ENCODE data around the gene IGFBP1.
A peak's percentile ranks its signal among the peaks of the same experiment; 100 is the strongest.
"Not testable (repeated sequence)": the region's sequence is repeated elsewhere in the genome, so short reads cannot be mapped to it uniquely, and the experiment has no call there.

The IGFBP1 gene

GRCh38 chr7:45927721-45928120 is 39.4 kb downstream of the IGFBP1 start:
- Mint-ChIP-seq H3K36me3 (no peaks in the 10 kb centered on the region), H3K27ac (no peak overlapping the region), H3K4me3 (peak overlapping the region; percentile 35), H3K4me1 (peaks cover 8% of the 10 kb centered on the region), H3K9me3 (no peaks in the 10 kb centered on the region)
- no peak for DNase-seq (ENCODE audit: low spot score in 2 of 2)
- ATAC-seq, result no peak

GRCh38 chr7:45930967-45931366 is 42.7 kb downstream of the IGFBP1 start:
- DNase-seq (ENCODE audit: low spot score in 2 of 2) (no peak), ATAC-seq (no peak)
- H3K27ac Mint-ChIP-seq, result no peak overlapping the region
- H3K36me3 Mint-ChIP-seq, result no peaks in the 10 kb centered on the region
- no peak overlapping the region for H3K4me3 Mint-ChIP-seq
- H3K4me1 Mint-ChIP-seq, result no peaks in the 10 kb centered on the region
- H3K9me3 Mint-ChIP-seq, result no peaks in the 10 kb centered on the region

GRCh38 chr7:45937301-45937700 is 49.0 kb downstream of the IGFBP1 start:
- Mint-ChIP-seq H3K27ac (no peak overlapping the region), H3K9me3 (peaks cover 4% of the 10 kb centered on the region), H3K4me3 (no peak overlapping the region), H3K4me1 (peaks cover 12% of the 10 kb centered on the region), H3K36me3 (no peaks in the 10 kb centered on the region)
- ATAC-seq, result no peak
- DNase-seq (ENCODE audit: low spot score in 2 of 2), result no peak

GRCh38 chr7:45937862-45938261 is 49.6 kb downstream of the IGFBP1 start:
- Mint-ChIP-seq H3K9me3 (peaks cover 4% of the 10 kb centered on the region), H3K4me1 (peaks cover 12% of the 10 kb centered on the region), H3K36me3 (no peaks in the 10 kb centered on the region), H3K27ac (no peak overlapping the region), H3K4me3 (no peak overlapping the region)
- ATAC-seq (no peak), DNase-seq (ENCODE audit: low spot score in 2 of 2) (no peak)

- Mint-ChIP-seq H3K4me1 (peaks cover 12% of the 10 kb centered on the region), H3K4me3 (no peak overlapping the region), H3K9me3 (peaks cover 4% of the 10 kb centered on the region), H3K27ac (no peak overlapping the region), H3K36me3 (no peaks in the 10 kb centered on the region)
- ATAC-seq (no peak), DNase-seq (ENCODE audit: low spot score in 2 of 2) (no peak)
Measured at GRCh38 chr7:45938626-45939302, 50.5 kb downstream of the IGFBP1 start.

GRCh38 chr7:45939574-45939973 is 51.3 kb downstream of the IGFBP1 start:
- peaks cover 4% of the 10 kb centered on the region for H3K9me3 Mint-ChIP-seq
- H3K27ac Mint-ChIP-seq, result no peak overlapping the region
- peaks cover 12% of the 10 kb centered on the region for H3K4me1 Mint-ChIP-seq
- ATAC-seq (no peak), DNase-seq (ENCODE audit: low spot score in 2 of 2) (no peak)
- peak overlapping the region; percentile 1 for H3K4me3 Mint-ChIP-seq
- no peaks in the 10 kb centered on the region for H3K36me3 Mint-ChIP-seq

GRCh38 chr7:45940237-45940781 is 52.0 kb downstream of the IGFBP1 start:
- ATAC-seq, result peak; percentile 36
- H3K4me1 Mint-ChIP-seq, result peaks cover 12% of the 10 kb centered on the region
- not testable (repeated sequence) for DNase-seq (ENCODE audit: low spot score in 2 of 2); H3K9me3 Mint-ChIP-seq; H3K36me3 Mint-ChIP-seq; H3K27ac Mint-ChIP-seq
- peak overlapping the region; percentile 51 for H3K4me3 Mint-ChIP-seq

GRCh38 chr7:45940939-45941338 is 52.7 kb downstream of the IGFBP1 start:
- no peak for ATAC-seq
- no peak for DNase-seq (ENCODE audit: low spot score in 2 of 2)
- peaks cover 12% of the 10 kb centered on the region for H3K4me1 Mint-ChIP-seq
- H3K27ac Mint-ChIP-seq, result no peak overlapping the region
- no peaks in the 10 kb centered on the region for H3K36me3 Mint-ChIP-seq
- H3K4me3 Mint-ChIP-seq, result peak overlapping the region; percentile 51
- H3K9me3 Mint-ChIP-seq, result peaks cover 4% of the 10 kb centered on the region
